Chondrocyte (in vitro differentiated cells): Measurements from ENCODE around the gene ZNF141. TPM values are rescaled to one million over a fixed set of nuclear protein-coding genes. Genes with fewer than 3 reads are reported as not detected.
"Not testable (repeated sequence)": the region's sequence is repeated elsewhere in the genome, so short reads cannot be mapped to it uniquely, and the experiment has no call there.

Experiments used
- DNase-seq: peaks from one replicate; pipeline ENCODE4 v3.0.0; 2021; ENCODE audit warnings: mixed read lengths, low spot score
- H3K27ac Mint-ChIP-seq: one replicate; pipeline ENCODE4 v1.8.0; 2021; ENCODE audit warnings: mild to moderate bottlenecking, moderate library complexity, mixed read lengths; ENCODE audit not compliant: unreplicated experiment
- H3K27me3 Mint-ChIP-seq: 2 replicates; pipeline ENCODE4 v1.8.0; 2021; ENCODE audit warnings: low read depth, mixed read lengths
- H3K36me3 Mint-ChIP-seq: 2 replicates; pipeline ENCODE4 v1.8.0; 2021; ENCODE audit warnings: low read depth, mixed read lengths
- H3K4me1 Mint-ChIP-seq: 2 replicates; pipeline ENCODE4 v1.8.0; 2021; ENCODE audit warnings: low read depth, mild to moderate bottlenecking, mixed read lengths
- H3K4me3 Mint-ChIP-seq: one replicate; pipeline ENCODE4 v1.8.0; 2021; ENCODE audit warnings: mild to moderate bottlenecking, moderate library complexity, mixed read lengths; ENCODE audit not compliant: unreplicated experiment
- H3K9me3 Mint-ChIP-seq: 2 replicates; pipeline ENCODE4 v1.8.0; 2021; ENCODE audit warnings: low read depth, mixed read lengths
- CTCF ChIP-seq: fragments of 200-600 bp; sonication (generic); IDR thresholded peaks from 2 replicates; pipeline ENCODE4 v1.5.0; 2021; ENCODE audit warnings: antibody characterized with exemption, mild to moderate bottlenecking, moderate library complexity
- long read RNA-seq: library from polyadenylated mRNA; stranded (forward); transcript quantifications from one replicate; pipeline ENCODE4 v2.0.0, GENCODE V29; 2021
- total RNA-seq: library from RNA; stranded (reverse); gene quantifications from 3 replicates; pipeline ENCODE4 v1.2.1, GENCODE V29; 2021

Gene ZNF141
- total RNA-seq: 7.9 to 13.7 TPM (median 7.9 TPM) in 3 replicates
- long read RNA-seq, partial matches to known transcripts: 0 of 1 reads
- long read RNA-seq, other reads (novel, unspliced or antisense): 0 of 1 reads

- Mint-ChIP-seq H3K4me1 (peaks cover 28% of the 10 kb centered on the region), H3K27ac (peak within 1 kb of the TSS; percentile 99), H3K9me3 (peaks cover 12% of the 10 kb centered on the region), H3K4me3 (peak within 1 kb of the TSS; percentile 99), H3K27me3 (no peaks in the 10 kb centered on the region), H3K36me3 (peaks cover 8% of the 10 kb centered on the region)
- no peak for TF ChIP-seq CTCF
- DNase-seq: peak; percentile 97
Observed at GRCh38 chr4:337143-337931, at the start of gene ZNF141. Gene ZNF141, plus strand, starts transcription at chr4:337814. Its CDS starts 170 bp downstream, at chr4:337984.

- Mint-ChIP-seq H3K9me3 (peaks cover 42% of the 10 kb centered on the region), H3K4me3 (no peak overlapping the region), H3K4me1 (no peaks in the 10 kb centered on the region), H3K27me3 (no peaks in the 10 kb centered on the region), H3K36me3 (peaks cover 5% of the 10 kb centered on the region), H3K27ac (no peak overlapping the region)
- no peak for TF ChIP-seq CTCF
- DNase-seq: no peak
Observed at GRCh38 chr4:288891-289290, 48.7 kb upstream of the ZNF141 start.

- Mint-ChIP-seq H3K36me3 (peaks cover 1% of the 10 kb centered on the region), H3K27ac (no peak overlapping the region), H3K4me1 (no peaks in the 10 kb centered on the region), H3K4me3 (no peak overlapping the region), H3K9me3 (peaks cover 30% of the 10 kb centered on the region), H3K27me3 (no peaks in the 10 kb centered on the region)
- DNase-seq: no peak
- no peak for TF ChIP-seq CTCF
Observed at GRCh38 chr4:294732-295131, 42.9 kb upstream of the ZNF141 start.

- H3K27me3 Mint-ChIP-seq: no peaks in the 10 kb centered on the region
- TF ChIP-seq CTCF: no peak
- H3K9me3 Mint-ChIP-seq: peaks cover 22% of the 10 kb centered on the region
- H3K4me1 Mint-ChIP-seq: peaks cover 12% of the 10 kb centered on the region
- no peaks in the 10 kb centered on the region for H3K36me3 Mint-ChIP-seq
- no peak for DNase-seq
- H3K27ac Mint-ChIP-seq: no peak overlapping the region
- H3K4me3 Mint-ChIP-seq: no peak overlapping the region
Observed at GRCh38 chr4:302381-302780, 35.2 kb upstream of the ZNF141 start.

GRCh38 chr4:304516-304915 lies 33.1 kb upstream of the ZNF141 start:
- peaks cover 12% of the 10 kb centered on the region for H3K4me1 Mint-ChIP-seq
- peaks cover 11% of the 10 kb centered on the region for H3K9me3 Mint-ChIP-seq
- H3K27me3 Mint-ChIP-seq, DNase-seq, H3K36me3 Mint-ChIP-seq: not testable (repeated sequence)
- H3K4me3 Mint-ChIP-seq: peak overlapping the region; percentile 81
- H3K27ac Mint-ChIP-seq: peak overlapping the region; percentile 51
